ENCODE results near the gene EDA.

Gene EDA

GRCh38 chrX:70029863-70030262 is 413.9 kb downstream of the EDA start:
- no peak for DNase-seq

GRCh38 chrX:70030301-70030767 is 414.4 kb downstream of the EDA start:
- peak; percentile 65 for DNase-seq

DNA sequence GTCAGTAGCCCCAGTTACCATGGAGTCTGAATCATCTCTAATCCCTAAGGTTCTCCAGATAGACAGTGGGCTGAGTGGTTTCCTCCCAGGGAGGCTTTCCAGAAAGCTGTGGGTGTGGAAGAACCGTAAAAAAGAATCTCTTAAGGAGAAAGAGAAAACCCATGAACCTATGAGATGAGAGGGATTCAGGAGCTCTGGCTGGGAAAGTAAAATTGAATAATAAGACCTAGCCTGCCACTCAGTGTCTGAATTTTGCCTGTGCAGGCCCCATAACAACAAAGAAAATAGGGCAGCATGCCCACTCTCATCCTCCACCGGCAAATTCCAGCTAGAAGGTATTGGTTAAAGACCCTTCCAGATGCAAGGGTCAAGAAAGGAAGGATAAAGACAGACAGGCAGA is 416.9 kb downstream of the EDA start:
- DNase-seq, result no peak

GRCh38 chrX:70033348-70034051 is 417.6 kb downstream of the EDA start:
- no peak for DNase-seq

GRCh38 chrX:70034646-70035045 is 418.7 kb downstream of the EDA start:
- DNase-seq, result no peak

DNA sequence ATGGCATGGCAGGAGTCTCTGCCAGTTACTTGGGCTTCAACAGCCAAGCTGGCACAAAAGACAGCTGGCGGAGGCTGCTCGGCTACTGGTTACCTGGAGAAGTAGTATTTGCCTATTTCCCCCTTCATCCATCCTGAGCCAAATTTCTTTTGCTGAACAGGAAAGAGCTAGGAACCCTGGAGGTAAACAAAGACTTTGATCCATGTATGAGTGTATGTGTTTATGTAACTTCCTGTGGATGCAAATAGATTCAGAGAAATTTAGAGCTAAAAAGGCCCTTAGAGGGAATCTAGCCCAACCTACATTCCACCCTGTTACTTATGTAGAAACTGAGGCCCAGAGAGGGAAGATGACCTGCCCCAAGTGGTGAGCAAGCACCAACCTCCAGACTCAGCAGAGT is 422.6 kb downstream of the EDA start:
- no peak for DNase-seq

GRCh38 chrX:70038951-70039350 is 423.0 kb downstream of the EDA start:
- DNase-seq, result no peak

DNA sequence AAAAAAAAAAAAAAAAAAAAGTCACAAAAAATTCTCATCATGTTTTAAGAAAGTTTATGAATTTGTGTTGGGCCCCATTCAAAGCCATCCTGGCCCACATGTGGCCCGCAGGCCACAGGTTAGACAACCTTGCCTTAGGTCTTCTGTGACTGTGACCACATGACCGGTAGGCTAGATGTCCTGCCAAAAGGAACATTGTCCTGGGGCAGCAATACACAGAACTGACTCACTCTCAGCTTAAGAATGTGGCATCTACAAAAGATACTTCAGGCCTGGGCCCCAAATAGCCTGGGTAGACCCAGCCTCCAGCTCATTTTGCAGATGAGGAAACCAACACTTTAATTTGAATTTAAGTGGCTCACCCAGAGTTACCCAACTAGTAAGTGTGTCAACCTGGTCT is 423.8 kb downstream of the EDA start:
- no peak for DNase-seq

GRCh38 chrX:70041993-70042392 is 426.1 kb downstream of the EDA start:
- DNase-seq, result no peak

DNA sequence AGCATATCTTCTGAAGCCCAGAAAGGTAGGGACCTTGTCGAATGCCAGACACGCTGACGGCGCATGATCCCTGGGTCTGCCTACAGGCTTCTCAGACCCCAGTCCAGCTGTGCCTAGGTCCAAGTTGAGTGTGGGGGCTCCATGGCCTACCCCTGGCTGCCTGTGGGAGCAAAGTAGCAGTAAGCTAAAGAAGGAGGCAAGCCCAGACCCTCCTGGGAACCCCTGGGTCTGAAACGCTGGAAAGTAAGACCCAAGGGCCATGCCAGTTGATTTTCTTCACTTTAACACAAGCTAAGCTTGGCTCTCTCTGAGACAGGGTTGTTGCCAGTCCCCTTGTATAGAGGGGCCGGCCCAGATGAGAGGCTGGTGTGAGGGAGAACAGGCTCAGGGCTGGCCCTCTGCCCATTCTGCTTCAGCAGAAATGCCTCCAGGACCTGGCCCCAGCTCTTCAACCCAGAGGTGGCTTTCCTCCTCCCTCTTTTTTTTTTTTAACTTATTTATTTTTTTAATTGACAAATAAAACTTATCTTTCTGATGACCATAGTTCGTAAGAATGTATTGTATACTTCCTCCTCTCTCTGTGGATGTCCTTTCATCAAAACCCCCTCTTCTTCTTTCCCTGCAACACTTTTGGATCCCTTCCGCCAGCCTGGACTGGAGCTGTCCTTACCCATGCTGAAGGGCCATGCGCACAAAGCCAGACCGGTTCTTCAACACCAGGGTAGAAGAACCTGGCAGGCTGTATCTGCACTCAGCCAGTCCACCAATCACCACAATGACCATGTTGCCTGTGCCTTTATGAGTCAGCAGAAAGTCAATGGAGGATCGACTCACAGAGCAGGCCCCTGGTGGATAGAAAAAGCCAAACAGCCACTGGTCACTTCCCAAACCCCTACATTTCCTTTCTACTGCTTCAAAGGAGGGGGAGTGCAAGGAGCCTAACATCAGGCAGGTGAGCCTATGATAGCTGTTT is 426.8 kb downstream of the EDA start:
- peak; percentile 28 for DNase-seq

DNA sequence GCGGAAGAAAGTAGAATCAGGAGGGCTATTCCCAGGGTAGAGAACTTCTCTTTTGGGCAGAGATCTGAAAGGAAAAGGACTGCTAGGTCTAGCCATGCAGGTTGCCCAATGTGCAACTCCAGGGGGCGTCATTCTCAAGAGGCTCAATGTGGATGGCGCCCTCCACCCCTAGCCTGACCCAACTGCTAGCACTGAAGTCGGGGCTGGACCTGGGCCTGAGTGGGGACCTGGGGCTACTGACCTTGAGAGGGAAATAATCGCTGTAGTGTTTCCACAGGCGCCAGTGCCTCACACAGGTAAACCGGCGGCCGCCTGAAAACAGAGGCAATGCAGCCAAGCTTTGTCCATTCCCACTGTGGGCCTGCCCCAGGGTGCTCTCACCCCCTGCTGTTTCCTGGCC is 427.8 kb downstream of the EDA start:
- DNase-seq, result peak; percentile 17

DNA sequence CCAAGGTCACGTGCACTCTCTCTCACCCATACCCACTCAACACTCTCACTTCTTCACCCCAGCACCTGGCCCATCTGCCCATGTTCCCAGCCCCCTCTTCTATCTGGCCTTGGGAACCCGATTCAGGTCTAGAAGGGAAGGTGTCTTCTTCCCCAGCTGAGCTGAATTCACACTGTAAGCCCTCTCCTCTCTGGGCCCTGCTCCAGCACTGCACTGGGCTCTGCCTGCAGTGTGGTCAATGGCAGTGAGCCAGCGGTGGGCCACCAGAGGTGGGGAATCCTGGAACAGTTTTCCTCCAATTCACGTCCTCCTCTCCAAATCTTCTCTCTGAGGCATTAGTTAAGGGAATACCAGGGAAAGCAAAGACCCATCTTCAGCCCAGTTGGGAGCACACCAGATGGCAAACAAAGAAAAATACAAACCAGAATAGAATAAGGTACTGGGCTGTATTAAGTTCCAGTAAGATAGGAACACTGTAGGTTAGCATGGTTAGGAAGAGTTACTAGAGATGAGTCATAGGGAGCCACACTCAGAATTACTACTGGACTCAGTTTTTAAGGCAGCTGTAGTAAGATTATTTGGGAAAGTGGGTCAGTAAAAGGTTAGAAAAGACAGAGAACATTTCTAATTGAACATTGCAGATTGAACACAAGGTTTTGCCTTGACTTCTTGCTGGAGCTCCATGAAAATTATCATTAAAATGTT is 428.8 kb downstream of the EDA start:
- no peak for DNase-seq

- DNase-seq, result no peak
Observed at GRCh38 chrX:70046978-70047377, 431.1 kb downstream of the EDA start.

- DNase-seq, result no peak
Observed at GRCh38 chrX:70049406-70049805, 433.5 kb downstream of the EDA start.

GRCh38 chrX:70049925-70050324 is 434.0 kb downstream of the EDA start, which contains the start of gene AWAT2:
Gene AWAT2, minus strand, starts transcription at chrX:70049938. Its CDS starts 6 bp downstream, at chrX:70049932.
- DNase-seq, result no peak

DNA sequence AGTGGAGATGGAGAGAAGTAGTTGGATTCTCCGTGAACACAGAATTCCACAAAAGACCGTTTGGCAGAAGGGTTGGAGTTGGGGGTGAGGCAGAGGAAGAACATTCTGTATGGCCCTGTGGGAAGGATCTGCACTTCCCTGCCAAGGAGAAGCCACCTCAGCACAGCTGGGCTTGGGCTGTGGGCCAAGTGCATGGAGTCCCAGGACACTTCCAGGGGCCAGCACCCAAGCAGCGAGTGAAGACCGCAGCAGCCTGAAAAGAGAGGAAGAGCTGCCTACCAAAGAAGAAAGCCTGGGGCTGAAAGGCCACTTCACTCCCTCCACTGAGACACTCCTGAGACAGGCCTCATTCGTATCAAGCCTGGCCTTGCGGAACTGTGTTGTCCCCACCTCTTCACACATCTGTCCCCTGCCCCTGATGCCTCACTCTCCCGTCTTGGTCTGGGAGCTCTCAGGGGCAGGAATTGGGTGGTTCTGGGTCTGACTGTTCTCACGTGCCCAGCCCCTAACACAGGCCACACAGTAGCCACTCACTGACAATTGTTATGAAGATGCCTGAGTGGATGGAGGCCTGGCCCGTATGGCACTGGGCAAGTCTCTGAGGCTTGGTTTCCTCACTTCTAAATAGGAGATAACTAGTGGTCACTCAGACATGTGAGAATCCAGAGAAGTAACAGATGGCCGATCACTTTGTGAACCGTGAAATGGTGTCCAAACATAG is 437.1 kb downstream of the EDA start:
- DNase-seq, result peak; percentile 37

DNA sequence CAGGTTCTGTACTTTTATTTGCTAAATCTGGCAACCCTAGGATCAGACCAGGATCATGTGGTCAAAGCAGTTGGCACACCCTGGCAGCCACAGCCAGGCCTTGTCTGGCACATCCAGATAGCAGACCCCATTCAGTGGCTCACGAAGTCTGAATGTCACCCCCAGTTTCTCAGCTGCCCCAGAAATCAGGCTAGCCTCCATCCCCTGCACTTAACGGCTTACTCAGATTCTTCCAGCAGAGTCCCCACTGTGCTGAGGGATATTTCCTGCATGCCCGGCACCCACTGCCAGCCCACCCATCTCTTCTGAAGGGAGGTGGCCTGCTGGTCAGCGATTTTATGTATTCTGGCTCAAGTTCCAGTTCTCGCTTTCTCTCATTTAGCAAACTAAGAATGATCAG is 438.5 kb downstream of the EDA start:
- DNase-seq, result peak; percentile 24

GRCh38 chrX:70062076-70062475 is 446.2 kb downstream of the EDA start, which contains the start of gene OTUD6A:
Gene OTUD6A, plus strand, starts transcription at chrX:70062457. Its CDS starts 68 bp downstream, at chrX:70062525.
- DNase-seq, result no peak

GRCh38 chrX:70062961-70063550 is 447.1 kb downstream of the EDA start:
- DNase-seq, result peak; percentile 30

DNA sequence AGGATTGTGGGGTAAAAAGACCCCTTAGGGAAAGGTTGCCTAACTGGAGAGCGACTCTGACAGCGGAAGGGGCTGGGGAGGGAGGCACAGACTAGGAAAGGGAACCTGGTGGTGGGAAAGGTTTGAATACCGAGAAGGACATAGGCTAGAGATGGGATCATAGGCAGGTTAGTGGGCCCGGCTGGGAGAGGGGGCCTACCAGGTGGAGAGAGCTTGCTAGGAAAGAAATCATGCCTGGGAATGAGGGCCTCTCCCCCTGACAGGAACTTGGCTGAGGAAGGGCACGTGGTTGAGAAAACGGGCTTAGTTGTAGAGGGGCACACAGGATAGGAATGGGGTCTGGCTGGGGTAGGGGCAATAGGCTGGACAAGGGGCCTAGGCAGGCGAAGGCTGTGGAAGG is 450.7 kb downstream of the EDA start:
- DNase-seq, result no peak

DNA sequence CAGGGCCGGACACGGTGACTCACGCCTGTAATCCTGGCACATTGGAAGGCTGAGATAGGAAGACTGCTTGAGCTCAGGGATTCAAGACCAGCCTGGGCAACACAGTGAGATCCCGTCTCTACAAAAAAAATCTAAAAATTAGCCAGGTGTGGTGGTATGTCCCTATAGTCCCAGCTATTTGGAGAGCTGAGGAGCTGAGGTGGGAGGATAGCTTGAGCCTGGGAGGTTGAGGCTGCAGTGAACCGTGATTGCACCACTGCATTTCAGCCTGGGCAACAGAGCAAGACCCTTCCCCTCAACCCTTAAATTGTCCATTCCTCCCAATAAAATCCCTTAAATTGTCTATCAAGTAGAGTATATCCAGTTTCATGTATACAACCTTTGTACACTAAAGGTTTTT is 463.4 kb downstream of the EDA start:
- no peak for DNase-seq

DNA sequence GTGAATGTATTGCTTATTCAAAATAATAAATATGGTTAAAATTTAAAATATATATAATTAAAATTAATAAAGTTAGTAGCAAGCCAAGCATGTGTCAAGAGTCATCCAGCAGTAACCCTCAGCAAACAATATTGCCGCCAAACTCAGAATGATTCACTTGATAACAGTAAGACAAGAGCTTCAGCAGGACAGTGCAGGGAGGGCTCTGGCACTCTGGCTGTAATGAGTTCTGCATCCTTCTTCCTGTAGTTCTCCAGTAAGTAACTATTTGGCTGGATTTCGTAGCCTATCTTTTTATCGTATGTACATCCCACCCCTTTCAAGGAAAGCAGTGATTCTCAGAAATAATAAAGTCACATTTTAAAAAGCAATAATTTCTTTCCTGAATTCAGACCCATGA is 464.0 kb downstream of the EDA start:
- DNase-seq, result no peak
